Measurements from ENCODE around the gene TBX21. TPM values are rescaled to one million over a fixed set of nuclear protein-coding genes. Genes with fewer than 3 reads are reported as not detected.

The TBX21 gene
- total and polyA plus RNA-seq, 9 of the 15 experiments (the other 6 are each of a cell fraction or from before 2014, with no cell fraction given): 0.07 TPM; not detected in 8

GRCh38 chr17:47699536-47699840 is 33.5 kb upstream of the TBX21 start:
- DNase-seq (ENCODE audit: extremely low read depth in 1 of 4, low spot score in 3 of 4) (no peak), ATAC-seq (no peak), FAIRE-seq (no peak)
- H3K4me3 ChIP-seq: no peak overlapping the region
- in situ Hi-C loops (cut with MboI) (no loop called here), intact Hi-C loops (cut with micrococcal nuclease) (loop anchor here (1.0 to 5.0 kb wide), 2 partner anchors 43 to 103 kb away; no protein-coding TSS in a partner anchor)
- ChIA-PET CTCF (ENCODE audit: low intra/inter-chr PET ratio) (interaction anchor here (0.7 kb wide), 2 partner anchors 83 to 103 kb away, joined by 3 to 4 read pairs; no protein-coding TSS in a partner anchor), POLR2A (interaction anchor here (0.5 to 0.6 kb wide), 3 partner anchors 8 to 495 kb away, joined by 3 read pairs; no protein-coding TSS in a partner anchor)
- no peaks in the 10 kb centered on the region for H3K9me1 ChIP-seq (ENCODE audit: control insufficient read depth, insufficient read depth, low read length)
- peaks cover 9% of the 10 kb centered on the region; the same call in 1 of the 3 replicates for H3K36me3 ChIP-seq (ENCODE audit: control insufficient read depth, insufficient read depth, low read length)
- no peak overlapping the region for H3K4me2 ChIP-seq (ENCODE audit: insufficient read depth, low read length)
- no peak for TF ChIP-seq NBN (IDR thresholded peaks at IDR 0.05; ENCODE audit: low read depth)
- no peak for TF ChIP-seq TAF7 (tag; IDR thresholded peaks at IDR 0.05)
- TF ChIP-seq CBX8 (IDR thresholded peaks at IDR 0.05; ENCODE audit: borderline replicate concordance, extremely low read depth, low read depth, low read length, poor library complexity, severe bottlenecking): no peak
- TF ChIP-seq ARHGAP35 (IDR thresholded peaks at IDR 0.05; ENCODE audit: partially characterized antibody): no peak
- no peak for TF ChIP-seq STAT5B (CRISPR knock-in tag; IDR thresholded peaks at IDR 0.05)
- no peak for TF ChIP-seq ERF (CRISPR knock-in tag; IDR thresholded peaks at IDR 0.05)
- no peak for TF ChIP-seq TOE1 (IDR thresholded peaks at IDR 0.05; ENCODE audit: borderline replicate concordance)
- no peak for TF ChIP-seq TOE1 (CRISPR knock-in tag; IDR thresholded peaks at IDR 0.05; ENCODE audit: borderline replicate concordance, low read depth)
- TF ChIP-seq SIN3B (IDR thresholded peaks at IDR 0.05; ENCODE audit: low read depth): no peak
- TF ChIP-seq ZZZ3 (IDR thresholded peaks at IDR 0.05): no peak
- TF ChIP-seq CXXC5 (CRISPR knock-in tag; IDR thresholded peaks at IDR 0.05): no peak
- TF ChIP-seq ZKSCAN3 (CRISPR knock-in tag; IDR thresholded peaks at IDR 0.05): no peak
- no peak for TF ChIP-seq CBX5 (IDR thresholded peaks at IDR 0.05; ENCODE audit: borderline replicate concordance, low read depth)
- TF ChIP-seq FUS (optimal IDR thresholded peaks at IDR 0.05; ENCODE audit: low read depth, low read length): no peak
- TF ChIP-seq ZBTB2 (IDR thresholded peaks at IDR 0.05): no peak
- WGBS (ENCODE audit: insufficient coverage, low coverage, missing lambda C conversion rate): 48% methylated on average over 3 of the region's 4 CpGs
- no peak overlapping the region for H3K27ac ChIP-seq (ENCODE audit: extremely low read depth, low read depth, low read length)
- no peak overlapping the region for H2AFZ ChIP-seq (ENCODE audit: low read depth, low read length)
- H3K27me3 ChIP-seq (ENCODE audit: control insufficient read depth in 2 of 2, insufficient read depth in 2 of 2, low read length in 2 of 2): no peaks in the 10 kb centered on the region
- H4K20me1 ChIP-seq (replicated peaks; ENCODE audit: control insufficient read depth, insufficient read depth, low read length): no peaks in the 10 kb centered on the region
- no peak overlapping the region for H3K9ac ChIP-seq (ENCODE audit: insufficient read depth in 1 of 2, low read depth in 2 of 2, low read length in 2 of 2)
- peaks cover 15 to 56% of the 10 kb centered on the region in 2 experiments for H3K4me1 ChIP-seq (replicated peaks in 1 of 2; ENCODE audit: control insufficient read depth in 2 of 2, insufficient read depth in 2 of 2, low read length in 2 of 2)
- peaks cover 5% of the 10 kb centered on the region; the same call in 2 of the 3 replicates for H3K79me2 ChIP-seq (ENCODE audit: control insufficient read depth, insufficient read depth, low read length)
- no TSS peak for BruUV-seq (replicated peaks)
- H3K9me3 ChIP-seq (replicated peaks; ENCODE audit: control insufficient read depth, insufficient read depth, low read depth, low read length): no peaks in the 10 kb centered on the region

Data from K562 (cell line).